ENCODE data around the gene GALNT5.

GRCh38 chr2:157217409-157217808 is 40.1 kb upstream of the GALNT5 start:
- TF ChIP-seq PAX5 (IDR thresholded peaks at IDR 0.05; ENCODE audit: borderline replicate concordance, low read depth, low read length) (no peak), CTCF (IDR thresholded peaks at IDR 0.05 in 2 of 3, conservative IDR thresholded peaks at IDR 0.05 in 1 of 3; ENCODE audit: control insufficient read depth in 2 of 3, extremely low read depth in 1 of 3, insufficient read depth in 1 of 3, low read depth in 3 of 3, low read length in 3 of 3) (no peak), ELK1 (IDR thresholded peaks at IDR 0.05; ENCODE audit: low read depth, low read length) (no peak), NFIC (IDR thresholded peaks at IDR 0.05; ENCODE audit: low read depth, low read length) (no peak), EZH2 (IDR thresholded peaks at IDR 0.05; ENCODE audit: borderline replicate concordance, control insufficient read depth, low read depth, low read length) (no peak), CEBPB (IDR thresholded peaks at IDR 0.05; ENCODE audit: borderline replicate concordance in 1 of 2, low read depth in 2 of 2, low read length in 2 of 2) (no peak), BRCA1 (IDR thresholded peaks at IDR 0.05; ENCODE audit: low read depth, low read length) (no peak), POLR2AphosphoS2 (IDR thresholded peaks at IDR 0.05; ENCODE audit: low read depth, low read length) (no peak), POLR2AphosphoS5 (IDR thresholded peaks at IDR 0.05; ENCODE audit: low read length) (no peak), ATF3 (IDR thresholded peaks at IDR 0.05; ENCODE audit: borderline replicate concordance, extremely low read depth, low read depth, low read length) (no peak), HDAC2 (IDR thresholded peaks at IDR 0.05) (no peak), RB1 (IDR thresholded peaks at IDR 0.05; ENCODE audit: borderline replicate concordance) (no peak), RAD21 (IDR thresholded peaks at IDR 0.05; ENCODE audit: insufficient read depth, low read depth, low read length) (no peak), PRDM15 (CRISPR knock-in tag; IDR thresholded peaks at IDR 0.05) (no peak)

All from GM12878 (cell line).